ELR (cell line): Measurements from ENCODE around the gene TLL2.

Source experiments
- DNase-seq: peaks from one replicate; pipeline ENCODE4 v3.0.0-alpha.2; 2015; ENCODE audit warnings: low read depth

TLL2 gene

GRCh38 chr10:96421995-96422394, 91.7 kb downstream of the TLL2 start:
- no peak for DNase-seq

GRCh38 chr10:96420228-96421009, 93.3 kb downstream of the TLL2 start:
- DNase-seq = no peak

- DNase-seq = no peak
Measured at GRCh38 chr10:96419351-96419750, 94.4 kb downstream of the TLL2 start.

- no peak for DNase-seq
Measured at GRCh38 chr10:96418582-96418981, 95.1 kb downstream of the TLL2 start.

DNA sequence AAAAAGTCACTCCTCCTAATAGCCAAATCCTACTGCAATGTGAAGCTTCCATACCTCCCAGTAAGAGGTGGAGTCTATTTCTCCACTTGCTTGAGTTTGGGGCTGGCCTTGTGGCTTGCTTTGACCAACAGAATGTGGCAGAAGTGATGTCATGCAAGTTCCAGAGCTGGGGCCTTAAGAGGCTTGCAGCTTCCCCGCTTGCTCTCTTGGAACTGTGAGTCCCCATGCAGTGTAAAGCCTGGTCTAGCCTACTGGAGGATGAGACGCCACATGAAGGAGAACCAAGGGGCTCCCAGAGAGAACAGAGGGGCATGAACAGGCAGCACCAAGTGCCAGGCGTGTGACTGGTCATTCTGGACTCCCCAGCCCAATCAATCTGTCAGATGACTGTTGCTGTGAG, 96.3 kb downstream of the TLL2 start:
- DNase-seq = peak; percentile 3

DNA sequence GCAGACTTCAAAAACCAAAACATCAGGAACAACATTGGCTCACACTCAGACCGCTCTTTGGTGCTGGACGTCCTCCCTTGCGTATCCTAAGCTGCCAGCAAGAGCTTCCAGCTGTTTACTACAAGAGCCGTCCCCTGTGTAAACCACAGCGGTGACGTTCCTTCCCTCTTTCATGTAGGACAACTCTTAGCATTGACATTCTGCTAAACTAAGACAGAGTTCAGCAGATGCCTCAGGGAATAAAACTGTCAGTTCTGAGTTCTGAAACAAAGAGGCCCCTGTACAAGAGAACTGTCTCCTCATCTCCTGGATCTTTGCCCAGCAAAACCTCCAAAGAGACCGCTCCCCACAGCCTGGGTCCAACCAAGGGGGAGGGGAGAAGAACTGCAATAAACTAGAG, 97.1 kb downstream of the TLL2 start:
- no peak for DNase-seq

GRCh38 chr10:96415891-96416554, 97.7 kb downstream of the TLL2 start:
- no peak for DNase-seq

GRCh38 chr10:96415150-96415890, 98.4 kb downstream of the TLL2 start:
- DNase-seq = no peak

GRCh38 chr10:96414303-96414702, 99.4 kb downstream of the TLL2 start:
- no peak for DNase-seq

GRCh38 chr10:96413151-96413787, 100.5 kb downstream of the TLL2 start:
- DNase-seq = no peak

DNA sequence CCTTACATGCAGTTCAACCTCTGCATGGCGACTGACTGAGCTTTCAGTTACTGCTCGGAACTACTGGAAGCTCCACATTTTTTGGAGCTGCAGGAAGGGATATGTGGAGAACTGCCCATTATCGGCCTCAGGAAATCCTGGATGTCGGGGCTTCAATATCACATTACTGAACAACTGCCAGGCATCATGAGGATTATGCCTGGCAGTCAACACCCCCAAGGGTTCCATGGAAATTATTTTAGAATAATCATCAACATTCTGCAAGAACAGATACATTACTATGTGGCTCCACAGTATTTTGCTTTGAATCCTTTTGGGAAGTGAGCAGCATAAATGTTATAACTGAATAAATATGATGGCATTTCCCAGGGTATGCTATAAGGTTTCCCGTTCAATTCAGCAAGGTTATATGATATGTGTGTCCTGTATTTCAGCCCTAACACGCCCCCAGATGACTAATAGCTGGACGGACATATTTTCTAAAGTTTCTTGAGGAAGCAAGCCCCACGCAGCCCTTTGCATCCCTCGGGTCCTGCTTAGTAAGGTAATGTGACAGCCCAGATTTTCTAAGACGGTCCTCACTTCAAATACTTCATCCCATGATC, 101.9 kb downstream of the TLL2 start:
- DNase-seq = no peak

DNA sequence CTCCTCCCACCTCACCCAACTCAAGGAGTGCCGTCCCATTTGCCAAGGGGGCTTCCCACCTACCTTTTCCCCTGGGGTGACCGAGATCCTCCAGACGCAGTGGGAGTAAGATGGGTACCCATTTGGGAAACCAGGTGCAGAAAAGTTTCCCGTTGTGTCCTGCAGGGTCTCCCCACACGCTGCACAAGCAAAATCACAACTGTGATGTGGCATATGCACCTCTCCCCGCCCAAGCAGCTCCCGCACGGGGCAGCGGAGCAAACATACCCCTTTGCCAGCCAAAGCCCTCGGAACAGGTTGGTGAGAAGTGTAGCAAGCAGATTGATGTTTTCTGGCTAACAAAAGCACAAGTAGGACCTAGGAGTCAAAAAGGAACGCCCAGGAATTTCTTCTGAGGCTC, 103.4 kb downstream of the TLL2 start:
- no peak for DNase-seq

- no peak for DNase-seq
Measured at GRCh38 chr10:96408201-96408600, 105.5 kb downstream of the TLL2 start.

- DNase-seq = no peak
Measured at GRCh38 chr10:96407560-96408069, 106.1 kb downstream of the TLL2 start.

DNA sequence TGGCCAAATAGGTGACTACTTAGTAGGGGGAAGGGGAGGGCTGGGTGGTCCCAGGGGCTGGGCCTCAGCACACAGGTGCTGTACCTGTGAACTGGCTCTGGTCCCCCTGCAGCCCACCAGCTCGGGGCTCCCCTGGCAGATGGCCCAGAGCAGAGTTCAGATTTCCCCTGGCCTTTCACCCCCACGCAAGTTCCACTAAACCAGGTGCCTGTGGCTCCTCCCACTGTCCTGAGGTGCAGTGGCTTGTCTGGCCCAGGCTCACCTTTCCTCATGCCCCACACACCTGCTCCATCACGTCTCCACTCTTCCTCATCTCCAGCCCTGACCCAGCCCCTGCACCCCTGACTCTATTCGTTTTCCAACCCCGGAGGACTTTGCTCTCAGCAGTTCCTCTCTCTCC, 107.6 kb downstream of the TLL2 start:
- DNase-seq = no peak

DNA sequence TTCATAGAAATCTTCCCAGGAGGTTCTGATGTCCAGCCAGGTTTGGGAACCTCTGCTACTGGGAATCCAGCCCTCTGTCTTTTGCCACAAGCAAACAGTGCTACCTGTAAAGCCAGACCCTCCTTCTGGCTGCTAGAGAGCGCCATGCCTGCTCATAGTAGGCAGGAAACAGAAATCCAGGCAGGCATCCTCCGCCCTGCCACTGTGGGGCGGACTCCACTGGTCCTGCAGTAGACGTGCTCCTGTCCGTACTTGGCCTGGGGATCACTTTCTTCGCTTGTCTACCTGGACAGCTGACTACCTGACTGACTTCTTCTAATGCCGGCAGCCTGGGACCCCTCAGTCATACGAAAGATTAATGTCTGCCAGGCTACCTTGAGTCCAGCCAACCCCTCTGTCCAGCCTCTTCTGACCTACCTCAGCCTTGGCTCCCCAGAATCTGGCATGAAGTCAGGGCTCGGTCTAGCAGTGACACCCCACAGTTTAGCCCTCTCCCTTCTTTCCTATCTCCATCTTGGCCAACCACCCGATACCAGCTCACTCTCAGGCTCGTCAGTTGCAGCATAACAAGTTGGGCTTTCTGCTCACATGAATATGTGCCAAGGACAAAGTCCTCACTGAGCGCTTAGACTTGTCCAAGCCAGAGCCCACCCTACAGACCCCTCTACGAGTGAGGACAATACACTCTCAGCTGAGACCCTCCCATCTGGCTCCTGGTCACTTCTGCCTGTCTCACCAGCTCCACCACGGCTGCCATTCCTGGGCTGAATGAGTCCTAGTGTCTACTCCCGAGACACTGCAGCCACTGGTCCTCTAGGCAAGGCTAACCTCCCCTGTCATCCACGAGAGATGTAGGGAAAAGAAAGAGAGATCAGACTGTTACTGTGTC, 111.1 kb downstream of the TLL2 start:
- DNase-seq = no peak

DNA sequence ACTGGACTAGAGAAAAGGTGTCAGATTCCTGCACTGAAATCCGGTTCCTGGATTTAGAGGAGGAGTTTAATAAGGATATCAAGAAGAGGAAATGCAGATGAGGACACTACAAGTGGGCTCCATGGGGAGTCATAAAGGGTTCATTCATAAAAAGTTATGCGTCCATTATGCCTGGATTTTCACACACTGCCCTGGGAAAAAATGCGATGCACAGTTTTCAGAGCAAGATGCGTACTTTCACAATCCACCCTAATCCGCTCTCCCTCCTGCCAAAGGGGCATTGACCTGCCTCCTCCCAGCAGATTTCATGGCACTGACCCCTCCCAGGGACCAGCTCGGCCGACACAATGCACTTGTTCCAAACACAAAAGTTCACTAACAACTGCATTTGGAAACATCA, 112.7 kb downstream of the TLL2 start:
- DNase-seq = no peak

DNA sequence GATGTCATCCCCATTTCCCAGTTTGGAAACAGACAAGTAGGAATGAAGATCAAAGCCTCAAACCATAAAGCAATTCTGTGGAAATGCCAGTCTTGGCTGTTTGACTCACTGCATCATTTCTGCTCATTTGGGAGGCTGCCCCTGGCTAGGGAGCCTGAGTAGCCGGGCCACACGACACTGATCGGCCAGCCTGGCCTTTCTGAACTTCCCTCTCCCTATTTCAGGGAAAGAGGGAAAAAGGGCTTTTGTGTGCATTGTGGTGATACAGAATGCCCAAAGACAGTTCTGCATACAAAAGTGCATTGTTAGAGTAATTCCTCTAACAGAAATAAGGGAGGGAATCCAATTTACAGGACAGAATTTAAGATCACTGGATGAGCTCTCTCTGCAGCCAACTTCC, 113.3 kb downstream of the TLL2 start:
- no peak for DNase-seq

DNA sequence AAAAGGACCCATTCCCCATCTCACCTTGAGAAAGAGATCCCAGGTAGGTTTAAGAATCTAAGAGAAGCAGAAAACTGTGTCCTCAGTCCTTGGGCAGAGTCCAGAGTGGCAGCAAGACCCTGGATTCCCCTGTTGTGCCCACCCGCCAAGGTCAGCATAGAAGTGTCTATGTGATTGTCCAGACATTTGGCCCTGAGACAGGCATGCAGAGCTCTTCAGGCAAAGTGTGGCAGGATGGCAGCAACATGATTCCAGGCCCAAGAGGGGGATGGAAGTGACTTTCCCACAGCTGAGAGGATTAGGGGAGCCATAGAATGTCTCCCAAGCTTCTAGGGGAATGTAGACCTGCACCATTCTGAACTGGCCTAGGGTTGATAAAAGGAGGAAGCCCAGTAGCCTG, 115.8 kb downstream of the TLL2 start:
- DNase-seq = no peak

DNA sequence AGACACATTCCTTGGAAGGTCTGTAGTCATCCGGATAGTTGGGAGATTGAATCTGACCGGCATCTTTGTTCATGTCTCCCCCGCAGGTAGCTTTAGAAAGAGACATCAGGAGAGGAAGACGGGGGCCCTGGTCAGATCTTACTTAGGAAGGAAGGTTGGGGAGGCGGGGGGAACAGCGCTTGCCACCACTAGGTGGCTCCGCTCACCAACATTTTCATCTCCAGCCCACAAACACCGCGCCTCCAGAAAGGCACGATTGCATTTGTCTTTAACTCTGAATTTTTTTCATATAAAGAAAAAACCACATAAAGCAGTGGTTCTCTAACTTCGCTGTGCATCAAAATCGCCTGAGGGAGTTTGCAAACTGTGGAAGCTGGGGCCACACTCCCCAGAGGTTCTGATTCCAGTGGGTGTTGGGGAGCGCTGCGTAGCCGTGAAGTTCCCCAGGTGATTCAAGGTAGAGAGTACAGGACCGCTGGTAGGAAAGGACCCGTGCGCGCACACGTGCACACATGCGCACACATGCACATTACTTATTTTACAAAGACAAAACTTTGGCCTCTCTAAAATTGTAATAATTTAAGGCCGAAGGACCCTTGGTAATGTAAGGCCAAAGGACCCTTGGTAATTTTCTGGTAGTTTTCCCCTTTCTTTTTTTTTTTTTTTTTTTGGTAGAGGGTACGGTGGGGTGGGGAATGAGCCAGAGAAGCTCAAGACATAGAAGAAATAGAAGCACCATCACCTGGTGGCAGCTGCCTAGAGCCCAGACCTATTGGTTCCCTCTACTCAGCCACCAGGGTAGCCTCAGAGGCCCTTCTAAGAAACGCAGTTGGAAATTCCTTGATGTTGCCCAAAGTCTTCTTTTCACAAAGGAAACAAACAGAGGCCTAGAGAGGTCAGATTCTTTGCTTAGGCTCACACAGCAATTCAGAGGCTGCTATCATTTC, 117.5 kb downstream of the TLL2 start:
- DNase-seq = peak; percentile 71
